CMK (cell line): ENCODE measurements around the gene PCBP4.

Source experiments
- DNase-seq: peaks from one replicate; pipeline ENCODE4 v3.0.0-alpha.2; 2010; ENCODE audit warnings: low read depth

PCBP4 gene

GRCh38 chr3:51955175-51955892 lies 11.9 kb downstream of the PCBP4 start, which contains the start of gene GPR62:
Gene GPR62 (plus strand): TSS chr3:51955381. CDS start chr3:51955653, 272 bp downstream.
- DNase-seq, result no peak

GRCh38 chr3:51954713-51955112 lies 12.5 kb downstream of the PCBP4 start:
- no peak for DNase-seq

GRCh38 chr3:51954105-51954504 lies 13.1 kb downstream of the PCBP4 start:
- DNase-seq, result no peak

GRCh38 chr3:51953445-51953844 lies 13.8 kb downstream of the PCBP4 start:
- no peak for DNase-seq

- no peak for DNase-seq
These were observed 16.4 kb downstream of the PCBP4 start for GRCh38 chr3:51950899-51951298.

- no peak for DNase-seq
These were observed 18.1 kb downstream of the PCBP4 start for GRCh38 chr3:51949121-51949520.

GRCh38 chr3:51948016-51948580 lies 19.2 kb downstream of the PCBP4 start:
- no peak for DNase-seq

- DNase-seq, result no peak
These were observed 19.9 kb downstream of the PCBP4 start for GRCh38 chr3:51947215-51947900.

GRCh38 chr3:51946796-51947195 lies 20.5 kb downstream of the PCBP4 start:
- DNase-seq, result no peak

- DNase-seq, result no peak
These were observed 21.1 kb downstream of the PCBP4 start for GRCh38 chr3:51945926-51946705.

- DNase-seq, result no peak
These were observed 22.0 kb downstream of the PCBP4 start for GRCh38 chr3:51945031-51945840.

- no peak for DNase-seq
These were observed 22.7 kb downstream of the PCBP4 start for GRCh38 chr3:51944451-51945021.

- DNase-seq, result no peak
These were observed 23.5 kb downstream of the PCBP4 start for GRCh38 chr3:51943451-51944391.

- DNase-seq, result no peak
These were observed 24.4 kb downstream of the PCBP4 start for GRCh38 chr3:51942603-51943450.

- DNase-seq, result peak; percentile 99
These were observed 25.3 kb downstream of the PCBP4 start, which contains the start of the genes PARP3 and RRP9 for GRCh38 chr3:51941798-51942602. Gene PARP3 (plus strand): TSS chr3:51942363. CDS start chr3:51943356, 993 bp downstream. Gene RRP9 (minus strand): TSS chr3:51941904. CDS start chr3:51941867, 37 bp downstream.

GRCh38 chr3:51941463-51941797 lies 25.8 kb downstream of the PCBP4 start:
- DNase-seq, result no peak

- DNase-seq, result no peak
These were observed 26.4 kb downstream of the PCBP4 start for GRCh38 chr3:51940648-51941462.
